ENCODE results near the gene SEC14L5.

The SEC14L5 gene

GRCh38 chr16:4957720-4958509 is at the start of gene SEC14L5:
Gene SEC14L5, plus strand, starts transcription at chr16:4958330. Its CDS starts 994 bp downstream, at chr16:4959324.
- in situ Hi-C loops (cut with MboI; ENCODE audit: low sequenced_read_pairs) = no loop called here

- in situ Hi-C loops (cut with MboI; ENCODE audit: low sequenced_read_pairs) = no loop called here
Observed at GRCh38 chr16:4908854-4909401, 49.2 kb upstream of the SEC14L5 start.

GRCh38 chr16:4909825-4910224 is 48.3 kb upstream of the SEC14L5 start:
- in situ Hi-C loops (cut with MboI; ENCODE audit: low sequenced_read_pairs) = no loop called here

GRCh38 chr16:4910828-4911227 is 47.3 kb upstream of the SEC14L5 start:
- in situ Hi-C loops (cut with MboI; ENCODE audit: low sequenced_read_pairs) = no loop called here

- in situ Hi-C loops (cut with MboI; ENCODE audit: low sequenced_read_pairs) = no loop called here
Observed at GRCh38 chr16:4911970-4912386, 46.2 kb upstream of the SEC14L5 start.

- in situ Hi-C loops (cut with MboI; ENCODE audit: low sequenced_read_pairs) = no loop called here
Observed at GRCh38 chr16:4913130-4913773, 44.9 kb upstream of the SEC14L5 start.

GRCh38 chr16:4913774-4914525 is 44.2 kb upstream of the SEC14L5 start:
- in situ Hi-C loops (cut with MboI; ENCODE audit: low sequenced_read_pairs) = no loop called here

GRCh38 chr16:4914528-4915225 is 43.5 kb upstream of the SEC14L5 start:
- in situ Hi-C loops (cut with MboI; ENCODE audit: low sequenced_read_pairs) = no loop called here

GRCh38 chr16:4915226-4915761 is 42.8 kb upstream of the SEC14L5 start:
- in situ Hi-C loops (cut with MboI; ENCODE audit: low sequenced_read_pairs) = no loop called here

- in situ Hi-C loops (cut with MboI; ENCODE audit: low sequenced_read_pairs) = no loop called here
Observed at GRCh38 chr16:4917117-4917516, 41.0 kb upstream of the SEC14L5 start.

- in situ Hi-C loops (cut with MboI; ENCODE audit: low sequenced_read_pairs) = no loop called here
Observed at GRCh38 chr16:4918781-4919251, 39.3 kb upstream of the SEC14L5 start.

GRCh38 chr16:4920826-4921225 is 37.3 kb upstream of the SEC14L5 start:
- in situ Hi-C loops (cut with MboI; ENCODE audit: low sequenced_read_pairs) = no loop called here

GRCh38 chr16:4922721-4923342 is 35.3 kb upstream of the SEC14L5 start:
- in situ Hi-C loops (cut with MboI; ENCODE audit: low sequenced_read_pairs) = no loop called here

GRCh38 chr16:4923853-4924252 is 34.3 kb upstream of the SEC14L5 start:
- in situ Hi-C loops (cut with MboI; ENCODE audit: low sequenced_read_pairs) = no loop called here

GRCh38 chr16:4924593-4925292 is 33.4 kb upstream of the SEC14L5 start:
- in situ Hi-C loops (cut with MboI; ENCODE audit: low sequenced_read_pairs) = no loop called here

GRCh38 chr16:4925293-4925607 is 32.9 kb upstream of the SEC14L5 start:
- in situ Hi-C loops (cut with MboI; ENCODE audit: low sequenced_read_pairs) = no loop called here

GRCh38 chr16:4925791-4926190 is 32.3 kb upstream of the SEC14L5 start:
- in situ Hi-C loops (cut with MboI; ENCODE audit: low sequenced_read_pairs) = no loop called here

- in situ Hi-C loops (cut with MboI; ENCODE audit: low sequenced_read_pairs) = no loop called here
Observed at GRCh38 chr16:4926928-4927327, 31.2 kb upstream of the SEC14L5 start.

- in situ Hi-C loops (cut with MboI; ENCODE audit: low sequenced_read_pairs) = no loop called here
Observed at GRCh38 chr16:4927661-4928060, 30.5 kb upstream of the SEC14L5 start.

Measured in HL-60/S4 (cell line).